Brain microvascular endothelial cell (primary cell): Measurements from ENCODE around the gene AIRE.

Source experiments
- DNase-seq: peaks from one replicate; pipeline ENCODE4 v3.0.0-alpha.2; 2020
- H3K27ac ChIP-seq: fragments of 250-450 bp; sonication (Bioruptor Pico); 2 replicates; pipeline ENCODE4 v1.5.1; 2020; ENCODE audit warnings: mild to moderate bottlenecking, moderate library complexity
- H3K27me3 ChIP-seq: fragments of 250-450 bp; sonication (Bioruptor Pico); replicated peaks from 2 replicates; pipeline ENCODE4 v1.5.1; 2020; ENCODE audit warnings: mild to moderate bottlenecking
- H3K36me3 ChIP-seq: fragments of 250-450 bp; sonication (Bioruptor Pico); replicated peaks from 2 replicates; pipeline ENCODE4 v1.5.1; 2020; ENCODE audit warnings: mild to moderate bottlenecking
- H3K4me3 ChIP-seq: 2 replicates; pipeline ENCODE4 v1.5.1; 2011; ENCODE audit warnings: low read depth, mild to moderate bottlenecking, control low read depth, low read length, moderate library complexity
- CTCF ChIP-seq: IDR thresholded peaks from 2 replicates; pipeline ENCODE4 v1.5.1; 2011; ENCODE audit warnings: low read depth, mild to moderate bottlenecking, moderate library complexity, low read length, control low read depth, inconsistent platforms; ENCODE audit errors: missing control alignments
- in situ Hi-C: cut with HindIII; loops from 2 replicates; pipeline ENCODE4 v1.10.0; 2017; ENCODE audit warnings: low sequenced_read_pairs, low pct_ligation_motif_present

AIRE gene

GRCh38 chr21:44267655-44268142 is 18.0 kb upstream of the AIRE start:
- no peaks in the 10 kb centered on the region for H3K27me3 ChIP-seq
- TF ChIP-seq CTCF, result no peak
- no peak overlapping the region for H3K4me3 ChIP-seq
- in situ Hi-C loops, result no loop called here
- no peak overlapping the region for H3K27ac ChIP-seq
- H3K36me3 ChIP-seq, result no peaks in the 10 kb centered on the region
- DNase-seq, result no peak

DNA sequence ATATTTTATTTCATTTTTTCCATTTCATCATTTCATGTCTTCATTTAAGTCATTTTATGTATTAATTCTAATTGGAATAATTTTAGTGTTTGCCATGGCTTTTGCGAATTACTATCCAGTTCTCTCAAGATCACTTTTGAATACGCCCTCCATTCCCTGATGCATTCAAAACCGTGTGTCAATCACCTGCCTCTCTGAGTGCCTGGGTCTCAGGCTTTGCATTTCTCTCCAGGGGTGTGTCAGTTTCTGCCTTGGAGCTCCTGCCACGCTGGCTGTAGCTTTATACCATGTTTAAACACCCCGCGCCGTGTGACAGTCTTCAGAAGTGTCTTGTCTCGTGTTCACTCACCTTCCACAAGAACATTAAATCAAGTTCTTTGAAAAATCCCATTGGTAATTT is 16.6 kb upstream of the AIRE start:
- H3K4me3 ChIP-seq, result no peak overlapping the region
- in situ Hi-C loops, result no loop called here
- no peaks in the 10 kb centered on the region for H3K27me3 ChIP-seq
- TF ChIP-seq CTCF, result no peak
- no peak for DNase-seq
- no peak overlapping the region for H3K27ac ChIP-seq
- H3K36me3 ChIP-seq, result no peaks in the 10 kb centered on the region

- H3K36me3 ChIP-seq, result no peaks in the 10 kb centered on the region
- TF ChIP-seq CTCF, result no peak
- in situ Hi-C loops, result no loop called here
- no peak overlapping the region for H3K4me3 ChIP-seq
- DNase-seq, result no peak
- H3K27ac ChIP-seq, result no peak overlapping the region
- H3K27me3 ChIP-seq, result no peaks in the 10 kb centered on the region
Observed at GRCh38 chr21:44271558-44272283, 14.0 kb upstream of the AIRE start.

GRCh38 chr21:44272284-44272858 is 13.3 kb upstream of the AIRE start:
- Histone ChIP-seq H3K4me3 (no peak overlapping the region), H3K27me3 (no peaks in the 10 kb centered on the region), H3K36me3 (no peaks in the 10 kb centered on the region), H3K27ac (no peak overlapping the region)
- DNase-seq, result no peak
- TF ChIP-seq CTCF, result no peak
- in situ Hi-C loops, result no loop called here

DNA sequence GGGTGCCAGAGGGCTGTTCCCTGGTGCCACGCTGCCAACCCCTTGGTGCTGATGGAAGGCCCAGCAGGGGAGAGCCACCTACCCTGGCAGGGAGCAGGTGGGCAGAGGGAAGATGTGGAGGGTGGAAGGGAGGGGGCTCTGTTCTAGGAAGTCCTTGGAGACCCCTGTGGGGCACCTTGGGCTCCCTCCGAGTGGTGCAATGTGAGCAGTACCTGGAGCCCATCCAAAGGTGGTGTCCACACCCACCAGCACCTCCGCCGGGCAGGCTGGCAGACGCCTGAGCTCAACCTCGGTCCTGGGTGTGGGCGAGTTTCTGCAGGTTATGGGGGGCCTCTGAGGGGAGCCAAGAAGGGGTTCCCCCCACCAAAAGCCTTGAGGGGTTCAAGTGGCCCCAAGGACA is 12.6 kb upstream of the AIRE start:
- H3K27ac ChIP-seq, result no peak overlapping the region
- no peaks in the 10 kb centered on the region for H3K36me3 ChIP-seq
- H3K4me3 ChIP-seq, result no peak overlapping the region
- in situ Hi-C loops, result no loop called here
- no peaks in the 10 kb centered on the region for H3K27me3 ChIP-seq
- DNase-seq, result no peak
- no peak for TF ChIP-seq CTCF
